ENCODE results near the gene PTP4A1. TPM values are rescaled to one million over a fixed set of nuclear protein-coding genes. Genes with fewer than 3 reads are reported as not detected.

PTP4A1 gene
- total and polyA plus RNA-seq, 2 of the 13 experiments (the other 11 are each of a cell fraction or from before 2014, with no cell fraction given), result 141 to 376 TPM

DNA sequence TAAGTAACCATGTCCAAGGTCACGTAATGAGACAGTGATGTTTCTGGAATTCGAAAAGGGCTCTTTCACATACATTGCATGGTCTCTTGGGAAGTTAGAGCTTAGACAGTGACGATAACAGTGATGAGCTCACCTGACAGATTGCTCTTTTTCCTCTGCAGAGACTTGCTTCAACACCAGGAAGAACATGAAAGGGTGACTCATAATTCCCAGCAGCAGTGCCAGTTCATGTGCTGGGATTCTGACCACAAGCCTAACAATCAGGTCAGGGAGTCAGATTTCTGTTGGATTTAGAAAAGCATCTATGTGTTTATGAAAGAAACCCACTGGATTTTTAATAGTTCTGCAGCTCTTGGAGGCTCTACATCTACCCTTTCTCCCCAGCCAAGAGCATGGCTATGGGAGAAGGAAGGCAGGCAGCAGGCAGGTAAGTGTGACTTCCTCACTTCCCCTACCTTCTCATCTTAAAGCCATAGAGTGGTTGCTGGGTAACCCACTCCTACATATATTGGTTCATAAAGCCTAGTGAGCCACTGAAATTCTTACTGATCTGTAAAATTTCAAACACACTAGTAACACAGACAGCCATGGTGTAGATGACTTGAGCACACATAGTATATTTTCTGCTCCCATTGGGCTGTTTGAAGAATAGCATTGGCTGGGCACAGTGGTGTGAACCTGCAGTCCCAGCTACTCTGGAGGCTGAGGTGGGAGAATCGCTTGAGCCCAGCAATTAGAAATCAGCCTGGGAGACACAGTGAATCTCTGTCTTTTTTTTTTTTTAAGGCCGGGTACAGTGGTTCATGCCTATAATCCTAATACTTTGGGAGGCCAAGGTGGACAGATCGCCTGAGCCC lies 44.4 kb upstream of the PTP4A1 start (continued):
- TF ChIP-seq ZNF280B (CRISPR knock-in tag; IDR thresholded peaks at IDR 0.05; ENCODE audit: borderline replicate concordance), result no peak
- TF ChIP-seq POLR2AphosphoS5 (IDR thresholded peaks at IDR 0.05; ENCODE audit: low read depth, low read length), result 0 out of 2 replicates have a peak, but pooled peaks have one; percentile 8
- TF ChIP-seq ZNF354B (CRISPR knock-in tag; IDR thresholded peaks at IDR 0.05), result no peak
- TF ChIP-seq, protein P1, sequence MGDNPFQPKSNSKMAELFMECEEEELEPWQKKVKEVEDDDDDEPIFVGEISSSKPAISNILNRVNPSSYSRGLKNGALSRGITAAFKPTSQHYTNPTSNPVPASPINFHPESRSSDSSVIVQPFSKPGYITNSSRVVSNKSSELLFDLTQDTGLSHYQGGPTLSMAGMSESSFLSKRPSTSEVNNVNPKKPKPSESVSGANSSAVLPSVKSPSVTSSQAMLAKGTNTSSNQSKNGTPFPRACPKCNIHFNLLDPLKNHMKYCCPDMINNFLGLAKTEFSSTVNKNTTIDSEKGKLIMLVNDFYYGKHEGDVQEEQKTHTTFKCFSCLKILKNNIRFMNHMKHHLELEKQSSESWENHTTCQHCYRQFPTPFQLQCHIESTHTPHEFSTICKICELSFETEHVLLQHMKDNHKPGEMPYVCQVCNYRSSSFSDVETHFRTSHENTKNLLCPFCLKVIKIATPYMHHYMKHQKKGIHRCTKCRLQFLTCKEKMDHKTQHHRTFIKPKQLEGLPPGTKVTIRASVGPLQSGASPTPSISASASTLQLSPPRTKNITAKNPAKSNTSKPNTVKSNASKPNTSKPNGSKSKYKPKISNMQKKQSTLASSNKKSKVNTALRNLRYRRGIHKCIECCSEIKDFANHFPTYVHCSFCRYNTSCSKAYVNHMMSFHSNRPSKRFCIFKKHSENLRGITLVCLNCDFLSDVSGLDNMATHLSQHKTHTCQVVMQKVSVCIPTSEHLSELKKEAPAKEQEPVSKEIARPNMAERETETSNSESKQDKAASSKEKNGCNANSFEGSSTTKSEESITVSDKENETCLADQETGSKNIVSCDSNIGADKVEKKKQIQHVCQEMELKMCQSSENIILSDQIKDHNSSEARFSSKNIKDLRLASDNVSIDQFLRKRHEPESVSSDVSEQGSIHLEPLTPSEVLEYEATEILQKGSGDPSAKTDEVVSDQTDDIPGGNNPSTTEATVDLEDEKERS (CRISPR knock-in tag; IDR thresholded peaks at IDR 0.05), result 0 out of 2 replicates have a peak, but pooled peaks have one; percentile 11
- TF ChIP-seq TGIF2 (CRISPR knock-in tag; IDR thresholded peaks at IDR 0.05), result peak; percentile 85
- peak; percentile 73 to 93 for TF ChIP-seq NR2F1 (CRISPR knock-in tag; IDR thresholded peaks at IDR 0.05)
- TF ChIP-seq PRMT3 (CRISPR knock-in tag; IDR thresholded peaks at IDR 0.05; ENCODE audit: borderline replicate concordance, low read depth), result no peak
- TF ChIP-seq FOXJ3 (CRISPR knock-in tag; IDR thresholded peaks at IDR 0.05; ENCODE audit: borderline replicate concordance), result 0 out of 2 replicates have a peak, but pooled peaks have one; percentile 30
- peak; percentile 89 for TF ChIP-seq ZNF644 (CRISPR knock-in tag; IDR thresholded peaks at IDR 0.05; ENCODE audit: low read depth)
- TF ChIP-seq PLRG1 (conservative IDR thresholded peaks at IDR 0.05), result no peak
- no peak for TF ChIP-seq E2F1 (CRISPR knock-in tag; IDR thresholded peaks at IDR 0.05)
- TF ChIP-seq ZNF260 (CRISPR knock-in tag; IDR thresholded peaks at IDR 0.05; ENCODE audit: borderline replicate concordance, low read depth), result no peak
- peak; percentile 91 for TF ChIP-seq RCOR2 (CRISPR knock-in tag; IDR thresholded peaks at IDR 0.05)
- peak; percentile 36; the same call in 1 of the 2 replicates for TF ChIP-seq ATF7-NPFF (CRISPR knock-in tag; IDR thresholded peaks at IDR 0.05; ENCODE audit: low read depth)
- TF ChIP-seq NPAS2 (CRISPR knock-in tag; IDR thresholded peaks at IDR 0.05; ENCODE audit: borderline replicate concordance), result no peak
- no peak for TF ChIP-seq ZNF232 (CRISPR knock-in tag; IDR thresholded peaks at IDR 0.05; ENCODE audit: borderline replicate concordance)
- TF ChIP-seq NCOA2 (CRISPR knock-in tag; IDR thresholded peaks at IDR 0.05), result peak; percentile 96
- peak; percentile 53; the same call in 1 of the 2 replicates for TF ChIP-seq XBP1 (CRISPR knock-in tag; IDR thresholded peaks at IDR 0.05)
- TF ChIP-seq TRIM24 (CRISPR knock-in tag; IDR thresholded peaks at IDR 0.05), result no peak
- TF ChIP-seq, protein P2, sequence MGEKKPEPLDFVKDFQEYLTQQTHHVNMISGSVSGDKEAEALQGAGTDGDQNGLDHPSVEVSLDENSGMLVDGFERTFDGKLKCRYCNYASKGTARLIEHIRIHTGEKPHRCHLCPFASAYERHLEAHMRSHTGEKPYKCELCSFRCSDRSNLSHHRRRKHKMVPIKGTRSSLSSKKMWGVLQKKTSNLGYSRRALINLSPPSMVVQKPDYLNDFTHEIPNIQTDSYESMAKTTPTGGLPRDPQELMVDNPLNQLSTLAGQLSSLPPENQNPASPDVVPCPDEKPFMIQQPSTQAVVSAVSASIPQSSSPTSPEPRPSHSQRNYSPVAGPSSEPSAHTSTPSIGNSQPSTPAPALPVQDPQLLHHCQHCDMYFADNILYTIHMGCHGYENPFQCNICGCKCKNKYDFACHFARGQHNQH (CRISPR knock-in tag; IDR thresholded peaks at IDR 0.05), result peak; percentile 93
- TF ChIP-seq ZNF3 (CRISPR knock-in tag; IDR thresholded peaks at IDR 0.05), result no peak
- peak; percentile 82; the same call in 1 of the 2 replicates for TF ChIP-seq CCDC6 (CRISPR knock-in tag; IDR thresholded peaks at IDR 0.05)
- 0 out of 2 replicates have a peak, but pooled peaks have one; percentile 21 for TF ChIP-seq ZSCAN21 (CRISPR knock-in tag; IDR thresholded peaks at IDR 0.05; ENCODE audit: borderline replicate concordance)
